HEK293T (cell line): ENCODE results near the gene MACROD2.

ENCODE experiments used
- ARNT ChIP-seq: fragments of 450-650 bp; IDR thresholded peaks from 2 replicates; pipeline ENCODE4 v1.6.1; 2017; ENCODE audit warnings: mild to moderate bottlenecking
- BHLHE40 ChIP-seq: fragments of 450-650 bp; IDR thresholded peaks from 2 replicates; pipeline ENCODE4 v1.6.1; 2016; ENCODE audit warnings: mild to moderate bottlenecking, moderate library complexity, borderline replicate concordance
- CTBP1 ChIP-seq: fragments of 450-650 bp; IDR thresholded peaks from 2 replicates; pipeline ENCODE4 v1.6.1; 2016; ENCODE audit warnings: borderline replicate concordance
- ELF4 ChIP-seq: fragments of 450-650 bp; IDR thresholded peaks from 2 replicates; pipeline ENCODE4 v1.6.1; 2017; ENCODE audit warnings: antibody characterized with exemption
- FOXA1 ChIP-seq: fragments of 450-650 bp; IDR thresholded peaks from 2 replicates; pipeline ENCODE4 v1.6.1; 2016; ENCODE audit warnings: mild to moderate bottlenecking
- FOXM1 ChIP-seq: fragments of 450-650 bp; IDR thresholded peaks from 2 replicates; pipeline ENCODE4 v1.6.1; 2017; ENCODE audit warnings: mild to moderate bottlenecking, borderline replicate concordance
- HDGF ChIP-seq: fragments of 450-650 bp; IDR thresholded peaks from 2 replicates; pipeline ENCODE4 v1.6.1; 2017; ENCODE audit warnings: antibody characterized with exemption, borderline replicate concordance
- L3MBTL2 ChIP-seq: fragments of 450-650 bp; conservative IDR thresholded peaks from 2 replicates; pipeline ENCODE4 v1.6.1; 2016; ENCODE audit warnings: mild to moderate bottlenecking
- SP1 ChIP-seq: fragments of 450-650 bp; IDR thresholded peaks from 2 replicates; pipeline ENCODE4 v1.6.1; 2017
- SUZ12 ChIP-seq: fragments of 450-650 bp; IDR thresholded peaks from 2 replicates; pipeline ENCODE4 v1.6.1; 2016; ENCODE audit warnings: mild to moderate bottlenecking
- TARDBP ChIP-seq: fragments of 450-650 bp; IDR thresholded peaks from 2 replicates; pipeline ENCODE4 v1.6.1; 2016
- ZNF384 ChIP-seq: fragments of 450-650 bp; IDR thresholded peaks from 2 replicates; pipeline ENCODE4 v1.6.1; 2016

DNA sequence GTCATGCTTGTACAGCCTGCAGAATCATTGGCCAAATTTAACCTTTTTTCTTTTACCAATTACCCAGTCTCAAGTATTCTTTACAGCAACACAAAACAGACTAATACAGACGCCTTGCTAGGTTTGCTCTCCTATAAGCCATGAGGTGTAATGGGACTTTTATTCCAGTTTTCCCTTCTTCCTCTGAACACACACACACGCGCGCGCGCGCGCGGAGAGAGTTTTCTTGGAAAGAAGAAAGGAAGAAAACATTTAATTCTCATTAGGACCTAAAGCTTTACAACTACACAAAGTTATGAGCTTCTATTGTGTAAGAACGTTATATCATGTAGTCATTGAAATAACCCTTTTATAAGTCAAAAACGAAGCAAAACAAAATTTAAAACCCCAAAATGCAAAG, 1023.6 kb downstream of the MACROD2 start:
- no peak for TF ChIP-seq BHLHE40
- no peak for TF ChIP-seq SUZ12
- TF ChIP-seq ARNT, result no peak
- no peak for TF ChIP-seq ELF4
- no peak for TF ChIP-seq FOXM1
- TF ChIP-seq FOXA1, result no peak
- no peak for TF ChIP-seq TARDBP
- TF ChIP-seq HDGF, result no peak
- no peak for TF ChIP-seq L3MBTL2
- no peak for TF ChIP-seq CTBP1
- TF ChIP-seq SP1, result no peak
- TF ChIP-seq ZNF384, result no peak
